Measurements from ENCODE around the gene CHIA.

Gene CHIA

DNA sequence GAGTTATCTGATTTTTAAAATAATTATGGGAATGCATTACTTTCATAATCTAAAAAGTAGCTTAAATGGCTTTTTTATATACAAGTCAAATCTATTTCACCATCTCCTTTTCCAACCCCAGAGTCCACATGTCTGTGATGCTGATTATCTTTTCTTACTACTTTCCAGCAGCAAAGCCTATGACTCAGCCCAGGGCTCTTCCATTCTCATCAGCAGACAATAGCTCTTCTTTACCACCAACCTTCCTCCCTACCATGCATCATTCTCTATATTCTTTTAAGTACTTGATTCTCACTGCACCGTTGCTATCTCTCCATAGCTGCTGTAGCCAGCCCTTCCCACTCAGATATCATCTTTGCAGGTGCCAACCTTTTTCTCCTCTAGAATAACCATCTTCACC lies 75.6 kb downstream of the CHIA start:
- DNase-seq (ENCODE audit: low spot score), result no peak

DNA sequence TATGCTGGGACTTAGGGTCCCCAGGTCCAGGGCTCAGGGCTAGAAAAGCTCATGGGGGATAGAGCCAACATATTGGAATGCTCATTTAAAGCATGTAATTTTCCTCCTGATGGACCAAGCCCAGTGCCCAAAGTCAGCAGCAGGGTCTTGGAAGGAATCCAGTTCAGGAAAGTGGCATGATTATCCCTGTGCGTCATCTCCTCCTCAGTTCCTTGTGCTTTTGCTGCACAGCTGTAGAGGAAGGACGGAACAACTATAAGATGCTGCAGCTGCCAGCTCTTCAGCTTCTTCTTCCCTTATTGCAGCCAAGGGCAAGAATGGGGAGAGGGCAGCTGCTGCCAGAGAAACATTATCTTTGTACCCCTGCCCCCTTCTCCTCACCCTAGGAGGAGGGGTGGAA lies 78.5 kb downstream of the CHIA start:
- peak; percentile 3 for DNase-seq (ENCODE audit: low spot score)

DNA sequence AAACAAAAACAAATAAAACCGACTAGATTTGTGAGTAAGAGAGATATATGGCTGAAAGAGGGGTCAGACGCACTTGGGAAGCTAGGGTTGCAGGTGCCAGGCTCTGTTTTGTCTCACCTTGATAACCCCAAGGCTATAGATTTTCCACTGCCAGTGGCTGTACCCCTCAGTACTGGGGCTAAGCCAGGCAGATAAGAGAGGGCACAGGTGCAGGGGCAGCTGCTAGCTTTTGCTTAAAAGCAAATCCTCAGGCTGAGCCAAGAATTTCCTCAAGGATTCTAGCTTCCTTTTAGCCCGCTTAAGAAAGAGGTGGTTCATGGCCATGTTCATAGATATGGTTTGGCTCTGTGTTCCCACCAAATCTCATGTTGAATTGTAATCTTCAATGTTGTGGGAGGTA lies 79.0 kb downstream of the CHIA start:
- no peak for DNase-seq (ENCODE audit: low spot score)

All from globus pallidus (tissue), 1 donor.